Nucleus accumbens (tissue), 56 donors: ENCODE data around the gene GDPD4.

Experiments
- DNase-seq, 56 donors: peaks; one replicate each; lab custom pipeline; 2025; lab: John Stamatoyannopoulos, UW

Gene GDPD4

GRCh38 chr11:77300028-77300427, 1.5 kb downstream of the GDPD4 start:
- DNase-seq, result peak in 17 of 56 donors; percentile 1 to 58 (median 15)

- no peak for DNase-seq
Observed at GRCh38 chr11:77299528-77299993, 1.9 kb downstream of the GDPD4 start.

GRCh38 chr11:77294040-77294439, 7.4 kb downstream of the GDPD4 start:
- no peak for DNase-seq

DNA sequence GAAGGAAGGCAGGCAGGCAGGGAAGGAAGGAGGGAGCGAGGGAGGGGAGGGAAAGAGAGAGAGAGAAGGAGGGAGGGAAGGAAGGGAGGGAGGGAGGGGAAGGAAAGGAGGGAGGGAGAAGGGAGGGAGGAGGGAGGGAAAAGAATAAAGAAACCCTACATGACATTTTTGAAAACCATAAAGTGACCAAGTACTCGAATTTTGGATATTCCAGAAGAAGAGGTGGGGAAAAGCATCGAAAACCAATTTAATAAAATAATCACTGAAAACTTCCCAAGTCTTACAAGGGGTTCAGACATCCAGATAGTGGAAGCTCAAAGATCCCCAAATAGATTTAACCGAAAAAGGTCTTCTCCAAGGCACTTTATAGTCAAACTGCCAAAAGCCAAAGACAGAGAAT, 11.7 kb downstream of the GDPD4 start:
- DNase-seq, result no peak

GRCh38 chr11:77287615-77288273, 13.7 kb downstream of the GDPD4 start:
- DNase-seq, result no peak

DNA sequence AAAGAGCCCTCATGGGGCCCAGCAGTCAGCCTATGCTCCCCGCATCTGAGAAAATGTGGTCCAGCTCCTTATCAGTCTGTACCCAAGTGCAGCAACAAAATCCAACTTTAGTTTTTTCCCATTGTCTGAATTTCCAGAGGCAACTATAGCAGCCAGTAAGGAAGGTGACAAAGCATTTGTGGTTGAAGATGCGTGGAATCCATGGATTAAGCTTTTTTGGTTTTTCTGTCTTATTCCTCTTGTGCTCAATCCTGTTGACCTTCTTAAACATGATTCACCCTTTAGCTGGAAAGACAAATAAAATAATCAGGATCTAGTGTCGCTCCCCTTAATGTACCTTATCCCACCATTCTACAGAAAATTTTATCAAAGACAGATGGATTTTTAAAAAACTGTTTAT, 14.3 kb downstream of the GDPD4 start:
- DNase-seq, result no peak

DNA sequence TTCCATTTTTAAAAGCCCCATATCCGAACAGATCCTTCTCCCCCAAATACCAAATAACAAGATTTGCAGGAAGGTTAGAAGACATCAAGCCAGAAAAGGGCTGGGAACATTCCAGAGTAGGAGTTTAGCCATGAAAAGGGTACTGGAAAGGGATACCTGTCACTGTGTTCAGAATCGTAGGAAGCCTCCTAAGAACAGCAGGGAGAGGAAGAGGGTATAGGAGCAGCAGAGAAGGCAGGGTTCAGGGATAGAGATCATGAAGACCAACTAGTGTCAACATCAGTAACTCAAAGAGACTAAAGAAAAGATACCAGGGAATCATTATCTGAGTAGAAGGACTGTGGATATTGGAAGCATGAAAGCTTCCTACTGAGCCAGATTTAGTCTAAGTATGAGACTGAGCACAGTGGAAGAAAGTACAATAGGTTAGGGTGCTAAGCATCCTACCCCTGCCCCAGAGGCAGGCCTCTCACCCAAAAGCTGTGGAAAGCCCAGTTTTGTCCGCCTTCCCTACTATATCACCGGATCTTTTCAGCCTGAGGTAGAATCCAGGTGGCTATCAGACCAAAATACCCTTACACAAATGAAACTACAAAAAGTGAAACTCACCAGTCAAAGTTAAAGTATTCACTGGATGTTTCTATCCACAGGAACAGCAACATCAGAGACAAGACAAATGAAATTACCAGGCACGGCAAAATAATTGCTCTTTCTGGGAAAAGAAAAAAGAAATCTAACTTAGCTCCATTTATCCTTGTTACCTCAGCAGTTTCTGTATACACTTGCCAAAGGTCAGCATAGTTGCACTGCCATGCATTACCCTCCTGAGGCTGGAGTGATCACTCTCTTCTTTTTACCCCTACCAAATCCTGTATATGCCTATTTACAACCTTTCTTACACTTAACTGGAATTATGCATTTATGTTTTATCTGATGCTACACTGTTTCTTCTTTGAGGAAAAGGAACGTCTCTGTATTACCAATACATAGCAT, 16.7 kb downstream of the GDPD4 start:
- DNase-seq, result no peak

DNA sequence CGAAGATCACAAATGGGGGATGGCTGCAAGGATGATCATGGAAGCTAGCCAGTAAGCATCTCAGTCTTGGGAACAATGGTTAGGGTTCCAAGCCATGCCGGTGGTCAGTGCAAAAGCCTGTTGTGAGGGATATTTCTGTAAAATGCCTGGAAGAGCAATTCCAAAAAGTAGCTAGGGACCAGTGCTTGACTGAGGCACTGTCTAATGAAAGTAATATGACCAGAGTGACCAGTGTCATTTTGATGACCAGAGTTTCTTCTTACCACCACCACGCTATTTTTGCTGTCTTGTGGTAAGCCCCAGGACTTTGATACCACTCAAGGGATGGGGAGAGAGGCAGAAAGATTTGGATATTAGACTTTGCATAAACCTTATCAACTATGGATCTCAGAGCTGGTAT, 18.4 kb downstream of the GDPD4 start:
- DNase-seq, result no peak

- no peak for DNase-seq
Observed at GRCh38 chr11:77278595-77279506, 22.6 kb downstream of the GDPD4 start.

DNA sequence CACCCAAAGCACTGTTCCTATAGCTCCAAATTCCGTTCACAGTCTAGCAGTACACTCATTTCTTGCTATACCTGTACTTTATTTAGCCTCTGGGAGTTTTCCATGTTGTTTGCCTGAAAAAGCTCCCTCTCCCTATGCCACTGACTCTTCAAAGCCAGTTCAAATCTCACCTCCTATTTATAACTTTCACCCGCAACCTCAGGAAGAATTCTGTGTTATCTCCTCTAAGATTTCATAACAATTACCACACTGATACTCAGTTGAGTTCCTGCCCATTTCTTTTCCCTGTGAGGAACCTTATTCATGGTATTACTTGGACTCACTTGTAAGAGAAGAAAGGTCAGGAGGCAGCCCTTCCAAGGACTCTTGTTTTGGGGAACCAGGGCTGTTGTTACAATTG, 25.2 kb downstream of the GDPD4 start:
- no peak for DNase-seq

- no peak for DNase-seq
Observed at GRCh38 chr11:77270921-77271320, 30.6 kb downstream of the GDPD4 start.

DNA sequence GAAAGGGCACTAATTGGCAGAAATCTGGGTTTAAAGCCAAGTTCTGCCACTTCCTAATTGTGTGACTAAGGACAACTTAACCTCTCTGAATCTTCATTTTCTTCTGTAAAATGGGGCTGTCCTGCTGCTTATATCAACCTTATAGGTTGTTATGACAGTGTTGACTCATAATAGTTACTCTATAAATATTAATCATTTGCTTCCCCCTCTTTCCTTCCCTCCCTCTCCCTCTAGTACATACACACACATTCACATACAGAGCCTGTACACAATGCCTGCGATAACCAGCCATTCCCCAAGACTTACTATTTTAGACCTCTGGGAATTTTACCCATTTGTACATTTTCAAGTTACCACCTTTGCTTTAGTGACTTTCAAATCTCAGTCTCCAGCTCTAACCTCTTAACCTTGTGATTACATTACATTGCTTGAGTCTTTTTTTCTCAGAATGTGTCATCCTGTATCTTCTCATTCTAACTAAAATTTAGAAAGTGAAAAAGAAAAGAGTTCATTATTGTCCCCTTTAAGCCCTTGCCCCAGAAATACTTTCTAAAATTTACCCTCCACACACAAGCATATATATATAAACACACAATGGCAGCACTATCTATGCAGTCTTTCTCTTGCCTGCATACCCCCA, 31.9 kb downstream of the GDPD4 start:
- DNase-seq, result no peak

- DNase-seq, result no peak
Observed at GRCh38 chr11:77267962-77268361, 33.5 kb downstream of the GDPD4 start.

GRCh38 chr11:77266766-77267165, 34.7 kb downstream of the GDPD4 start:
- DNase-seq, result no peak

- DNase-seq, result no peak
Observed at GRCh38 chr11:77262803-77263202, 38.7 kb downstream of the GDPD4 start.

DNA sequence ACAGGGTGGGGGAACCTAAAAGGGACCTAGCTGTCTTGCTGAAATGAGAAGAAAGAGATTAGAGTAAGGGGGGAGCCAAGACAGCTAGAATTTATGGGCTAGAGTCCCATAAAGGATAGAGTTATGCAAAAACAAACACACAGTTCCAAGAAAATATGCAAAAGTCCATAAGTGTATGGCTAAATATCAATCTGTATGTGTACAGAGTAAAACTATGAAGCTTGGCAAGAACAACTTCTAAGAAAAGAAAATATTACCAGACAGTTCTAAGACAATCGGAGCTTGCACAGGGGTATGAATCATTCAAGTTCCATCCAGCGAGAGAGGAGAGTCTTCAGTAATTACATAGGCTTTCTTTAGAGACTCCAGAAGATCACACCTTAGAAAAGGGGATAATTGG, 41.8 kb downstream of the GDPD4 start:
- DNase-seq, result no peak

DNA sequence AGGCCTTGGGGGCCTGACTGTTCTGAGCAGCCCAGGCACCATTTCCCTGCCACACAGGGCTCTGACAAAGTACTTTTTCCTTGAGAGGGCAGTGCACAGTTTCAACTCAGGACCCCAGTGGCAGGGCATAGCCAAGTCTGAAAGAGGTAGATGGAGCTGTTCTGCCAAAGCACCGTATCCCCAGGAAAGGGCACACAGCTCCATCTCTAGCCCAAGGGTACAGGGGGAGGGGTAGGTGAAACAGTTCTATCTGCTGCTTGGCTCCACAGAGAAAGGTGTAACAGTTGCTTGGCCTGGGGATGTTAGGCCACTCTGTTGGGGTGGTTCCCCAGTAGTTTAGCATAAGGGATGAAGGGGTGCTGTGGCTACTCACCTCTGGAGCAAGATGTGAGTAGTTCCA, 47.8 kb downstream of the GDPD4 start:
- DNase-seq, result no peak

DNA sequence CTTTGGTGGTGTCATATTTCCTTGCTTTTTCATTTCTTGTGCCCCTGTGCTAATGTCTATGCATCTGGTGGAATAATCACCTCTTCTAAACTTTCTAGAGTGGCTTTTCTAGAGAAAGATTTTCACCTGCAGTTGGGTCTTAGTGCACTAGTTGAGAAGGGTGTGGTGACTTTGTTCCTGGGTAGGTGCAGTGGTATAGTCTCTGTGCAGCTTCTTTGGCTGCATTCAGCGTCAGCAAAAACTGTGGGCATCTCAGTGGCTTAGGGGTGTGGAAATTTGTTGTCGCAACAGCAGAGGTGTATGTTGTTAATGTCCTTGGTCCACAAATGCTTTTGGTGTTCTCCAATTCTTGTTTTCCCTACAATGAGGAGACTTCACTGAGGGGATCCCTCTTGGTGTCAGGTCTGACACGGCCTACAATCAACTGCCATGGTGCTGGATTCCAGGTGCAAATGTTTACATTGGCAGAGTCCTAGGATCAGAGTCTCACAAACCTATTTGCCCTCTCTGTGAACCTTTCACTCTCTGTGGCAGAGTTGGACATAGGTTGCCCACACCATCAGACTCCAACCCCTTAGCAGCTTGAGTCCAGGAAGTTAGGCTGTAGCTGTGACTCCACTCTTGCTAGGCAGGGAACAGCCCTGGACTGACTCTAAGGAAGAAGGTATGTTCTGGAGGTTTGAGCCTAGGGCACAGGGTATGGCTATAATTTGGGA, 48.8 kb downstream of the GDPD4 start:
- no peak for DNase-seq

- DNase-seq, result no peak
Observed at GRCh38 chr11:77250881-77251640, 50.4 kb downstream of the GDPD4 start.
